Endothelial cell of umbilical vein (primary cell): Measurements from ENCODE around the gene DCDC1. TPM values are rescaled to one million over a fixed set of nuclear protein-coding genes. Genes with fewer than 3 reads are reported as not detected.

Experiments used
- BruUV-seq: library from RNA; stranded (reverse); fragments of 400-500 nt; replicated peaks from 2 replicates; lab custom pipeline; 2021; lab: Mats Ljungman, UMichigan
- CTCF ChIA-PET: fragments of 300-600, 350-600 bp; sonication (Branson Sonifier 250); formaldehyde crosslinking; loops from one replicate; lab custom pipeline; 2021; ENCODE audit warnings: antibody characterized with exemption, inconsistent platforms; lab: Charles Lee
- POLR2A ChIA-PET: fragments of 300-600, 350-600 bp; sonication (Branson Sonifier 250); formaldehyde crosslinking; loops from one replicate; lab custom pipeline; 2021; ENCODE audit warnings: antibody characterized with exemption, inconsistent platforms; lab: Charles Lee
- DNase-seq: peaks from one replicate; pipeline ENCODE4 v3.0.0-alpha.2; 2011; ENCODE audit warnings: low read depth, low spot score
- FAIRE-seq: peaks from 2 replicates; lab custom pipeline; 2011; peaks lifted over from hg19 to GRCh38; lab: Jason Lieb, UNC
- H2AFZ ChIP-seq: 2 replicates; pipeline ENCODE4 v1.6.0; 2012; ENCODE audit warnings: low read depth, low read length, control low read depth, inconsistent platforms
- H3K27ac ChIP-seq: 2 replicates; pipeline ENCODE4 v1.5.1; 2011; ENCODE audit warnings: low read depth, mild to moderate bottlenecking, control low read depth, low read length, moderate library complexity; ENCODE audit not compliant: insufficient read depth
- H3K27me3 ChIP-seq, 2 experiments: 2 replicates each; pipeline versions ENCODE4 v1.6.0 to v1.6.1; 2011; ENCODE audit warnings: low read length in 2 of 2, mixed read lengths in 1 of 2; ENCODE audit not compliant: control insufficient read depth in 2 of 2, insufficient read depth in 2 of 2
- H3K36me3 ChIP-seq, 2 experiments: 2 replicates in 1 of 2; 3 replicates in 1 of 2; pipeline ENCODE4 v1.5.1; 2011; ENCODE audit warnings: low read length in 2 of 2, mild to moderate bottlenecking in 1 of 2, moderate library complexity in 1 of 2; ENCODE audit not compliant: control insufficient read depth in 2 of 2, insufficient read depth in 2 of 2; ENCODE audit errors: extremely low read depth in 1 of 2
- H3K4me1 ChIP-seq: 3 replicates; pipeline ENCODE4 v1.5.1; 2011; ENCODE audit warnings: mild to moderate bottlenecking, low read length; ENCODE audit not compliant: control insufficient read depth, insufficient read depth; ENCODE audit errors: extremely low read depth
- H3K4me2 ChIP-seq: 2 replicates; pipeline ENCODE4 v1.6.1; 2011; ENCODE audit warnings: low read length, control low read depth, mixed read lengths; ENCODE audit not compliant: insufficient read depth
- H3K4me3 ChIP-seq, 3 experiments: fragments of 200-600 bp in 1 of 3; sonication (generic), shearing (Covaris generic) in 1 of 3; replicated peaks in 1 of 3; 2 replicates each; pipeline ENCODE4 v1.5.1; 2011 to 2016; ENCODE audit warnings: control low read depth in 3 of 3, low read length in 3 of 3, mild to moderate bottlenecking in 2 of 3, inconsistent platforms in 1 of 3, low read depth in 1 of 3, moderate library complexity in 1 of 3; ENCODE audit not compliant: insufficient read depth in 1 of 3
- H3K79me2 ChIP-seq: 2 replicates; pipeline ENCODE4 v1.6.0; 2012; ENCODE audit warnings: low read length, inconsistent platforms; ENCODE audit not compliant: control insufficient read depth, insufficient read depth
- H3K9ac ChIP-seq: replicated peaks from 2 replicates; pipeline ENCODE3; 2011; ENCODE audit warnings: low read length, control low read depth; ENCODE audit not compliant: insufficient read depth; ENCODE audit errors: extremely low read depth
- H3K9me1 ChIP-seq: replicated peaks from 3 replicates; pipeline ENCODE4 v1.6.0; 2011; ENCODE audit warnings: mild to moderate bottlenecking, low read length; ENCODE audit not compliant: control insufficient read depth, insufficient read depth; ENCODE audit errors: extremely low read depth
- H3K9me3 ChIP-seq: replicated peaks from 2 replicates; pipeline ENCODE4 v1.5.1; 2012; ENCODE audit warnings: low read length, inconsistent platforms; ENCODE audit not compliant: control insufficient read depth, insufficient read depth
- H4K20me1 ChIP-seq: replicated peaks from 2 replicates; pipeline ENCODE3; 2011; ENCODE audit warnings: mild to moderate bottlenecking, low read length; ENCODE audit not compliant: control insufficient read depth, insufficient read depth; ENCODE audit errors: extremely low read depth
- EZH2 ChIP-seq: IDR thresholded peaks from 2 replicates; pipeline ENCODE4 v1.6.1; 2012; ENCODE audit warnings: borderline replicate concordance, low read depth, mild to moderate bottlenecking, moderate library complexity, low read length, inconsistent platforms; ENCODE audit not compliant: severe bottlenecking
- FOS ChIP-seq: IDR thresholded peaks from 2 replicates; pipeline ENCODE4 v1.6.1; 2011; ENCODE audit warnings: mild to moderate bottlenecking, low read length, moderate library complexity, borderline replicate concordance; ENCODE audit not compliant: insufficient read depth
- GATA2 ChIP-seq: IDR thresholded peaks from 2 replicates; pipeline ENCODE4 v1.7.0; 2011; ENCODE audit warnings: low read depth, mild to moderate bottlenecking, moderate library complexity, mixed read lengths, low read length; ENCODE audit not compliant: insufficient read length, insufficient read depth
- JUN ChIP-seq: IDR thresholded peaks from 2 replicates; pipeline ENCODE4 v1.6.1; 2011; ENCODE audit warnings: borderline replicate concordance, low read depth; ENCODE audit not compliant: insufficient read length, insufficient read depth
- MYC ChIP-seq: IDR thresholded peaks from one replicate; pipeline ENCODE4 v1.6.1; 2011; ENCODE audit warnings: mild to moderate bottlenecking, low read depth, low read length
- POLR2A ChIP-seq: IDR thresholded peaks from 2 replicates; pipeline ENCODE4 v1.6.1; 2012; ENCODE audit warnings: low read depth, mild to moderate bottlenecking, control low read depth, low read length
- POLR2AphosphoS5 ChIP-seq: IDR thresholded peaks from 2 replicates; pipeline ENCODE4 v1.6.1; 2012; ENCODE audit warnings: low read depth, mild to moderate bottlenecking, control low read depth, low read length, moderate library complexity; ENCODE audit not compliant: insufficient read depth
- dilution Hi-C: fragments of 300-500 bp; cut with MboI; formaldehyde crosslinking; loops from one replicate; pipeline ENCODE4 v1.15.0; 2019; ENCODE audit warnings: low sequenced_read_pairs; ENCODE audit not compliant: extremely low pct_ligation_motif_present
- intact Hi-C: fragments of 100-400 bp; cut with micrococcal nuclease; formaldehyde crosslinking; loops from one replicate; pipeline ENCODE4 v1.10.0; 2022
- polyA plus RNA-seq, 4 experiments: library from polyadenylated mRNA; depleted of rRNA in 3 of 4; stranded (reverse) in 3 of 4; unstranded in 1 of 4; fragments of >200 nt; gene quantifications; 2 replicates each; pipeline versions ENCODE4 v1.2.1 to v1.2.3, GENCODE V29; 2011 to 2012; ENCODE audit warnings: missing spikeins in 1 of 4
- total RNA-seq: library from RNA; stranded (reverse); gene quantifications from 2 replicates; pipeline ENCODE4 v1.2.3, GENCODE V29; 2021
- TF ChIP-seq, protein P1 (sequence below): IDR thresholded peaks from 2 replicates; pipeline ENCODE4 v1.6.1; 2011; ENCODE audit not compliant: insufficient read depth, insufficient read length
- TF ChIP-seq, protein P2 (sequence below), 2 donors: IDR thresholded peaks; 1 replicate in 1 of 2; 2 replicates in 1 of 2; pipeline ENCODE4 v1.5.1; 2011; ENCODE audit warnings: low read length in 2 of 2, mild to moderate bottlenecking in 2 of 2, moderate library complexity in 2 of 2, control low read depth in 1 of 2, inconsistent platforms in 1 of 2, low read depth in 1 of 2; ENCODE audit not compliant: insufficient read depth in 1 of 2; ENCODE audit errors: extremely low read depth in 1 of 2

Gene DCDC1
- total and polyA plus RNA-seq, 2 donors (not counting 3 experiments of a cell fraction or from before 2014, with no cell fraction given) = 0.04 TPM; not detected in 1

DNA sequence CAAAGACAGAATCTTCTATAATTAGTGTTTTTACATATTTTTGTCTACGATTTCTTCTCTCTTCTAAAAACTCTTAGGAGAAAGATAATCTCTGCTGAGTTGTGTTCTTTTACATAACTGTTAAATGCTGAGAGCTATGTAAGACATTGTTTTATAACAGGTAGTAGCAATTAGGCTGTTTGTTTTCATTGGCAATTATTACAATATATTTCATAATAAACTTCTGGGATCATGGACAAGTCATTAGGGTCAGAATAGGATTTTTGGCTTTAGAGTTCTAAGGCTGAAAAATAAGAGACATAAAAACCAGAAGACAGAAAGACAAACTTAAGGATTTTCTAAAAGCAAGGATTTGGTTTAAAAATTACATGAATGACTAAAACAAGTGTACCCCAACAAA, 120.8 kb downstream of the DCDC1 start:
- intact Hi-C loops = no loop called here
- no TSS peak for BruUV-seq
- Histone ChIP-seq H3K9ac (no peak overlapping the region), H3K79me2 (no peaks in the 10 kb centered on the region), H3K4me1 (no peaks in the 10 kb centered on the region), H3K4me2 (no peak overlapping the region), H3K4me3 (no peak overlapping the region), H2AFZ (no peak overlapping the region), H4K20me1 (no peaks in the 10 kb centered on the region), H3K9me1 (no peaks in the 10 kb centered on the region), H3K36me3 (no peaks in the 10 kb centered on the region), H3K27ac (no peak overlapping the region), H3K9me3 (no peaks in the 10 kb centered on the region), H3K27me3 (peaks cover 0 to 3% of the 10 kb centered on the region in 2 experiments)
- CTCF ChIA-PET = interaction anchor here (1.2 kb wide), 1 partner anchor 710 kb away, joined by 3 read pairs; no protein-coding TSS in a partner anchor
- POLR2A ChIA-PET = no interaction called here
- DNase-seq = no peak
- dilution Hi-C loops = no loop called here
- no peak for TF ChIP-seq POLR2AphosphoS5
- TF ChIP-seq GATA2 = no peak
- TF ChIP-seq, protein P1, sequence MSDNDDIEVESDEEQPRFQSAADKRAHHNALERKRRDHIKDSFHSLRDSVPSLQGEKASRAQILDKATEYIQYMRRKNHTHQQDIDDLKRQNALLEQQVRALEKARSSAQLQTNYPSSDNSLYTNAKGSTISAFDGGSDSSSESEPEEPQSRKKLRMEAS = no peak
- TF ChIP-seq POLR2A = no peak
- TF ChIP-seq JUN = no peak
- TF ChIP-seq, protein P2, sequence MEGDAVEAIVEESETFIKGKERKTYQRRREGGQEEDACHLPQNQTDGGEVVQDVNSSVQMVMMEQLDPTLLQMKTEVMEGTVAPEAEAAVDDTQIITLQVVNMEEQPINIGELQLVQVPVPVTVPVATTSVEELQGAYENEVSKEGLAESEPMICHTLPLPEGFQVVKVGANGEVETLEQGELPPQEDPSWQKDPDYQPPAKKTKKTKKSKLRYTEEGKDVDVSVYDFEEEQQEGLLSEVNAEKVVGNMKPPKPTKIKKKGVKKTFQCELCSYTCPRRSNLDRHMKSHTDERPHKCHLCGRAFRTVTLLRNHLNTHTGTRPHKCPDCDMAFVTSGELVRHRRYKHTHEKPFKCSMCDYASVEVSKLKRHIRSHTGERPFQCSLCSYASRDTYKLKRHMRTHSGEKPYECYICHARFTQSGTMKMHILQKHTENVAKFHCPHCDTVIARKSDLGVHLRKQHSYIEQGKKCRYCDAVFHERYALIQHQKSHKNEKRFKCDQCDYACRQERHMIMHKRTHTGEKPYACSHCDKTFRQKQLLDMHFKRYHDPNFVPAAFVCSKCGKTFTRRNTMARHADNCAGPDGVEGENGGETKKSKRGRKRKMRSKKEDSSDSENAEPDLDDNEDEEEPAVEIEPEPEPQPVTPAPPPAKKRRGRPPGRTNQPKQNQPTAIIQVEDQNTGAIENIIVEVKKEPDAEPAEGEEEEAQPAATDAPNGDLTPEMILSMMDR (IDR thresholded peaks at IDR 0.05; ENCODE audit: extremely low read depth in 1 of 2, insufficient read depth in 1 of 2, low read depth in 1 of 2, low read length in 2 of 2) = no peak
- no peak for TF ChIP-seq MYC
- TF ChIP-seq EZH2 = no peak
- no peak for TF ChIP-seq FOS
- no peak for FAIRE-seq
